ENCODE measurements around the gene ROMO1.
"Not testable (repeated sequence)": the region's sequence is repeated elsewhere in the genome, so short reads cannot be mapped to it uniquely, and the experiment has no call there.

ROMO1 gene

GRCh38 chr20:35710039-35710438 is 10.8 kb downstream of the ROMO1 start:
- no peak overlapping the region for H3K27ac Mint-ChIP-seq
- peaks cover 12% of the 10 kb centered on the region for H3K4me1 Mint-ChIP-seq (ENCODE audit: low read depth)
- no peak overlapping the region for H3K4me3 Mint-ChIP-seq
- no peaks in the 10 kb centered on the region for H3K27me3 Mint-ChIP-seq
- intact Hi-C loops (cut with micrococcal nuclease) = no loop called here
- H3K36me3 Mint-ChIP-seq (ENCODE audit: low read depth) = peaks cover 85% of the 10 kb centered on the region
- no peaks in the 10 kb centered on the region for H3K9me3 Mint-ChIP-seq

- Mint-ChIP-seq H3K27ac (no peak overlapping the region), H3K4me1 (ENCODE audit: low read depth) (peaks cover 12% of the 10 kb centered on the region), H3K9me3 (no peaks in the 10 kb centered on the region), H3K4me3 (no peak overlapping the region), H3K27me3 (no peaks in the 10 kb centered on the region), H3K36me3 (ENCODE audit: low read depth) (peaks cover 85% of the 10 kb centered on the region)
- intact Hi-C loops (cut with micrococcal nuclease) = no loop called here
Observed at GRCh38 chr20:35710884-35711587, 11.8 kb downstream of the ROMO1 start.

GRCh38 chr20:35711588-35712209 is 12.5 kb downstream of the ROMO1 start:
- H3K4me1 Mint-ChIP-seq (ENCODE audit: low read depth) = peaks cover 12% of the 10 kb centered on the region
- H3K27ac Mint-ChIP-seq = no peak overlapping the region
- H3K36me3 Mint-ChIP-seq (ENCODE audit: low read depth) = peaks cover 85% of the 10 kb centered on the region
- H3K9me3 Mint-ChIP-seq = no peaks in the 10 kb centered on the region
- H3K4me3 Mint-ChIP-seq = no peak overlapping the region
- no peaks in the 10 kb centered on the region for H3K27me3 Mint-ChIP-seq
- intact Hi-C loops (cut with micrococcal nuclease) = no loop called here

GRCh38 chr20:35713120-35713519 is 13.9 kb downstream of the ROMO1 start:
- H3K4me3 Mint-ChIP-seq; H3K9me3 Mint-ChIP-seq; H3K27ac Mint-ChIP-seq; intact Hi-C loops (cut with micrococcal nuclease); H3K27me3 Mint-ChIP-seq: not testable (repeated sequence)
- Mint-ChIP-seq H3K4me1 (ENCODE audit: low read depth) (peaks cover 12% of the 10 kb centered on the region), H3K36me3 (ENCODE audit: low read depth) (peaks cover 93% of the 10 kb centered on the region)

- Mint-ChIP-seq H3K9me3 (no peaks in the 10 kb centered on the region), H3K4me3 (no peak overlapping the region), H3K27me3 (no peaks in the 10 kb centered on the region), H3K4me1 (ENCODE audit: low read depth) (peaks cover 11% of the 10 kb centered on the region), H3K36me3 (ENCODE audit: low read depth) (peaks cover 95% of the 10 kb centered on the region), H3K27ac (no peak overlapping the region)
- intact Hi-C loops (cut with micrococcal nuclease) = loop anchor here (2.0 kb wide), 1 partner anchor 17 kb away; no protein-coding TSS in a partner anchor
Observed at GRCh38 chr20:35714127-35714526, 14.9 kb downstream of the ROMO1 start.

- no peaks in the 10 kb centered on the region for H3K9me3 Mint-ChIP-seq
- no peak overlapping the region for H3K27ac Mint-ChIP-seq
- no peaks in the 10 kb centered on the region for H3K27me3 Mint-ChIP-seq
- H3K4me1 Mint-ChIP-seq (ENCODE audit: low read depth) = peaks cover 9% of the 10 kb centered on the region
- intact Hi-C loops (cut with micrococcal nuclease) = loop anchor here (2.0 kb wide), 1 partner anchor 15 kb away; no protein-coding TSS in a partner anchor
- no peak overlapping the region for H3K4me3 Mint-ChIP-seq
- H3K36me3 Mint-ChIP-seq (ENCODE audit: low read depth) = peaks cover 98% of the 10 kb centered on the region
Observed at GRCh38 chr20:35715652-35716051, 16.4 kb downstream of the ROMO1 start.

GRCh38 chr20:35716330-35716729 is 17.1 kb downstream of the ROMO1 start:
- no peak overlapping the region for H3K27ac Mint-ChIP-seq
- peaks cover 9% of the 10 kb centered on the region for H3K4me1 Mint-ChIP-seq (ENCODE audit: low read depth)
- intact Hi-C loops (cut with micrococcal nuclease) = no loop called here
- H3K4me3 Mint-ChIP-seq = no peak overlapping the region
- no peaks in the 10 kb centered on the region for H3K27me3 Mint-ChIP-seq
- peaks cover 98% of the 10 kb centered on the region for H3K36me3 Mint-ChIP-seq (ENCODE audit: low read depth)
- H3K9me3 Mint-ChIP-seq = no peaks in the 10 kb centered on the region

GRCh38 chr20:35718321-35718720 is 19.1 kb downstream of the ROMO1 start:
- peaks cover 100% of the 10 kb centered on the region for H3K36me3 Mint-ChIP-seq (ENCODE audit: low read depth)
- H3K27me3 Mint-ChIP-seq; H3K4me3 Mint-ChIP-seq; H3K9me3 Mint-ChIP-seq; intact Hi-C loops (cut with micrococcal nuclease); H3K27ac Mint-ChIP-seq; H3K4me1 Mint-ChIP-seq (ENCODE audit: low read depth): not testable (repeated sequence)

GRCh38 chr20:35718972-35719635 is 19.9 kb downstream of the ROMO1 start:
- H3K27ac Mint-ChIP-seq = no peak overlapping the region
- no peaks in the 10 kb centered on the region for H3K9me3 Mint-ChIP-seq
- no peak overlapping the region for H3K4me3 Mint-ChIP-seq
- no peaks in the 10 kb centered on the region for H3K27me3 Mint-ChIP-seq
- no peaks in the 10 kb centered on the region for H3K4me1 Mint-ChIP-seq (ENCODE audit: low read depth)
- intact Hi-C loops (cut with micrococcal nuclease) = no loop called here
- H3K36me3 Mint-ChIP-seq (ENCODE audit: low read depth) = peaks cover 100% of the 10 kb centered on the region

- Mint-ChIP-seq H3K4me3 (no peak overlapping the region), H3K27ac (no peak overlapping the region), H3K4me1 (ENCODE audit: low read depth) (no peaks in the 10 kb centered on the region), H3K36me3 (ENCODE audit: low read depth) (peaks cover 100% of the 10 kb centered on the region), H3K27me3 (no peaks in the 10 kb centered on the region), H3K9me3 (no peaks in the 10 kb centered on the region)
- intact Hi-C loops (cut with micrococcal nuclease) = no loop called here
Observed at GRCh38 chr20:35719717-35720116, 20.5 kb downstream of the ROMO1 start.

GRCh38 chr20:35720165-35721123 is 21.2 kb downstream of the ROMO1 start:
- H3K36me3 Mint-ChIP-seq (ENCODE audit: low read depth) = peaks cover 100% of the 10 kb centered on the region
- H3K27ac Mint-ChIP-seq = no peak overlapping the region
- H3K27me3 Mint-ChIP-seq = no peaks in the 10 kb centered on the region
- H3K4me1 Mint-ChIP-seq (ENCODE audit: low read depth) = no peaks in the 10 kb centered on the region
- no peak overlapping the region for H3K4me3 Mint-ChIP-seq
- H3K9me3 Mint-ChIP-seq = no peaks in the 10 kb centered on the region
- intact Hi-C loops (cut with micrococcal nuclease) = no loop called here

- Mint-ChIP-seq H3K27ac (no peak overlapping the region), H3K4me3 (no peak overlapping the region), H3K9me3 (no peaks in the 10 kb centered on the region), H3K4me1 (ENCODE audit: low read depth) (no peaks in the 10 kb centered on the region), H3K36me3 (ENCODE audit: low read depth) (peaks cover 100% of the 10 kb centered on the region), H3K27me3 (no peaks in the 10 kb centered on the region)
- intact Hi-C loops (cut with micrococcal nuclease) = no loop called here
Observed at GRCh38 chr20:35721219-35721618, 22.0 kb downstream of the ROMO1 start.

- intact Hi-C loops (cut with micrococcal nuclease) = no loop called here
- no peaks in the 10 kb centered on the region for H3K27me3 Mint-ChIP-seq
- H3K9me3 Mint-ChIP-seq = no peaks in the 10 kb centered on the region
- no peak overlapping the region for H3K27ac Mint-ChIP-seq
- H3K4me1 Mint-ChIP-seq (ENCODE audit: low read depth) = no peaks in the 10 kb centered on the region
- H3K36me3 Mint-ChIP-seq (ENCODE audit: low read depth) = peaks cover 100% of the 10 kb centered on the region
- H3K4me3 Mint-ChIP-seq = no peak overlapping the region
Observed at GRCh38 chr20:35721621-35722020, 22.4 kb downstream of the ROMO1 start.

Data from dendritic cell treated with granulocyte-macrophage colony-stimulating factor and Interleukin-4, amounts not matched to agents 40 ng/mL and 50 ng/mL, for 4 days (primary cell).